GM10248 (cell line): ENCODE results near the gene NRN1.

Experiments
- CTCF ChIA-PET: fragments of 300-600 bp; sonication (Branson Sonifier 250); formaldehyde crosslinking; extraction: SDS; loops from one replicate; lab custom pipeline; 2021; ENCODE audit warnings: antibody characterized with exemption; lab: Yijun Ruan, JAX
- POLR2A ChIA-PET: fragments of 350-650 bp; sonication (Branson Sonifier 250); formaldehyde crosslinking; extraction: SDS; loops from one replicate; lab custom pipeline; 2020; ENCODE audit warnings: antibody characterized with exemption; lab: Yijun Ruan, JAX
- DNase-seq: peaks from one replicate; pipeline ENCODE4 v3.0.0; 2012; ENCODE audit errors: extremely low spot score
- CTCF ChIP-seq: IDR thresholded peaks from 2 replicates; pipeline ENCODE4 v1.5.1; 2012; ENCODE audit warnings: mild to moderate bottlenecking, low read depth; ENCODE audit errors: extremely low read depth, missing control alignments, control extremely low read depth

NRN1 gene

GRCh38 chr6:5994234-5994998 lies 12.3 kb downstream of the NRN1 start:
- no peak for TF ChIP-seq CTCF
- POLR2A ChIA-PET: no interaction called here
- CTCF ChIA-PET: interaction anchor here (0.9 to 1.1 kb wide), 2 partner anchors 23 to 54 kb away, joined by 3 read pairs; no protein-coding TSS in a partner anchor
- DNase-seq: no peak

- ChIA-PET POLR2A (no interaction called here), CTCF (no interaction called here)
- no peak for DNase-seq
- TF ChIP-seq CTCF: no peak
These were observed 14.0 kb downstream of the NRN1 start for GRCh38 chr6:5992551-5993225.

- DNase-seq: no peak
- CTCF ChIA-PET: interaction anchor here (1.4 kb wide), 1 partner anchor 141 kb away, joined by 3 read pairs; no protein-coding TSS in a partner anchor
- POLR2A ChIA-PET: no interaction called here
- no peak for TF ChIP-seq CTCF
These were observed 15.9 kb downstream of the NRN1 start for GRCh38 chr6:5990786-5991185.

GRCh38 chr6:5989141-5989723 lies 17.5 kb downstream of the NRN1 start:
- TF ChIP-seq CTCF: no peak
- CTCF ChIA-PET: no interaction called here
- no peak for DNase-seq
- POLR2A ChIA-PET: no interaction called here

GRCh38 chr6:5986861-5987260 lies 19.9 kb downstream of the NRN1 start:
- no peak for DNase-seq
- no peak for TF ChIP-seq CTCF
- ChIA-PET CTCF (interaction anchor here (0.8 to 1.0 kb wide), 2 partner anchors 9 to 22 kb away, joined by 3 read pairs; no protein-coding TSS in a partner anchor), POLR2A (no interaction called here)
